ENCODE measurements around the gene ZFPM1.

- TF ChIP-seq CTCF (conservative IDR thresholded peaks at IDR 0.05; ENCODE audit: low read depth in 2 of 2) (no peak), EZH2phosphoT487 (IDR thresholded peaks at IDR 0.05; ENCODE audit: unreplicated experiment) (no peak), POLR2AphosphoS5 (IDR thresholded peaks at IDR 0.05; ENCODE audit: low read depth) (no peak), NANOG (IDR thresholded peaks at IDR 0.05; ENCODE audit: borderline replicate concordance) (no peak)
- TF ChIP-seq, protein P1, sequence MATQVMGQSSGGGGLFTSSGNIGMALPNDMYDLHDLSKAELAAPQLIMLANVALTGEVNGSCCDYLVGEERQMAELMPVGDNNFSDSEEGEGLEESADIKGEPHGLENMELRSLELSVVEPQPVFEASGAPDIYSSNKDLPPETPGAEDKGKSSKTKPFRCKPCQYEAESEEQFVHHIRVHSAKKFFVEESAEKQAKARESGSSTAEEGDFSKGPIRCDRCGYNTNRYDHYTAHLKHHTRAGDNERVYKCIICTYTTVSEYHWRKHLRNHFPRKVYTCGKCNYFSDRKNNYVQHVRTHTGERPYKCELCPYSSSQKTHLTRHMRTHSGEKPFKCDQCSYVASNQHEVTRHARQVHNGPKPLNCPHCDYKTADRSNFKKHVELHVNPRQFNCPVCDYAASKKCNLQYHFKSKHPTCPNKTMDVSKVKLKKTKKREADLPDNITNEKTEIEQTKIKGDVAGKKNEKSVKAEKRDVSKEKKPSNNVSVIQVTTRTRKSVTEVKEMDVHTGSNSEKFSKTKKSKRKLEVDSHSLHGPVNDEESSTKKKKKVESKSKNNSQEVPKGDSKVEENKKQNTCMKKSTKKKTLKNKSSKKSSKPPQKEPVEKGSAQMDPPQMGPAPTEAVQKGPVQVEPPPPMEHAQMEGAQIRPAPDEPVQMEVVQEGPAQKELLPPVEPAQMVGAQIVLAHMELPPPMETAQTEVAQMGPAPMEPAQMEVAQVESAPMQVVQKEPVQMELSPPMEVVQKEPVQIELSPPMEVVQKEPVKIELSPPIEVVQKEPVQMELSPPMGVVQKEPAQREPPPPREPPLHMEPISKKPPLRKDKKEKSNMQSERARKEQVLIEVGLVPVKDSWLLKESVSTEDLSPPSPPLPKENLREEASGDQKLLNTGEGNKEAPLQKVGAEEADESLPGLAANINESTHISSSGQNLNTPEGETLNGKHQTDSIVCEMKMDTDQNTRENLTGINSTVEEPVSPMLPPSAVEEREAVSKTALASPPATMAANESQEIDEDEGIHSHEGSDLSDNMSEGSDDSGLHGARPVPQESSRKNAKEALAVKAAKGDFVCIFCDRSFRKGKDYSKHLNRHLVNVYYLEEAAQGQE (IDR thresholded peaks at IDR 0.05; ENCODE audit: unreplicated experiment) = no peak
These were observed 14.5 kb downstream of the ZFPM1 start for GRCh38 chr16:88467541-88467944.

Measured in GM23338 (cell line).